Upper lobe of right lung (tissue), 1 donor: ENCODE results near the gene FILIP1L. TPM values are rescaled to one million over a fixed set of nuclear protein-coding genes. Genes with fewer than 3 reads are reported as not detected.
A peak's percentile ranks its signal among the peaks of the same experiment; 100 is the strongest.

Experiments
- ATAC-seq: fragments of 200-7000 bp; cut with Tn5 transposase; one replicate; pipeline ENCODE4 v1.9.1; 2020; ENCODE audit warnings: mild to moderate bottlenecking, moderate library complexity
- DNase-seq: peaks from one replicate; pipeline ENCODE4 v3.0.0-alpha.2; 2020
- H3K27ac ChIP-seq: fragments of 200-600 bp; one replicate; pipeline ENCODE4 v1.8.0; 2022
- H3K27me3 ChIP-seq: fragments of 200-600 bp; one replicate; pipeline ENCODE4 v1.8.0; 2022; ENCODE audit warnings: mild to moderate bottlenecking
- H3K36me3 ChIP-seq: fragments of 200-600 bp; one replicate; pipeline ENCODE4 v1.8.0; 2022
- H3K4me1 ChIP-seq: fragments of 200-600 bp; one replicate; pipeline ENCODE4 v1.8.0; 2022
- H3K4me3 ChIP-seq: fragments of 200-600 bp; one replicate; pipeline ENCODE4 v1.8.0; 2022; ENCODE audit warnings: mild to moderate bottlenecking
- H3K9me3 ChIP-seq: fragments of 200-600 bp; one replicate; pipeline ENCODE4 v1.8.0; 2022
- CTCF ChIP-seq: fragments of 200-600 bp; IDR thresholded peaks from one replicate; pipeline ENCODE4 v1.8.0; 2022; ENCODE audit warnings: antibody characterized with exemption
- intact Hi-C: fragments of 100-400 bp; cut with DNase I; formaldehyde crosslinking; loops from one replicate; pipeline ENCODE4 v1.11.0; 2022
- total RNA-seq: library from RNA; stranded (reverse); fragmentation: NEBNext Ultra II Directional; extraction: Animal tissue kit (Norgen Biotek cat#: 25700); gene quantifications from one replicate; pipeline ENCODE4 v1.2.1, GENCODE V29; 2021
- donor health status: DM: no; HTN: yes; CAD: no; lungs with severe emphysema.

FILIP1L gene
- total RNA-seq, 1 donor from 2014 or later = 43.2 TPM

GRCh38 chr3:100157685-100158084 is 43.4 kb upstream of the FILIP1L start:
- peaks cover 10% of the 10 kb centered on the region for H3K4me1 ChIP-seq
- intact Hi-C loops = no loop called here
- no peaks in the 10 kb centered on the region for H3K27me3 ChIP-seq
- no peak overlapping the region for H3K4me3 ChIP-seq
- ATAC-seq = no peak
- H3K27ac ChIP-seq = no peak overlapping the region
- DNase-seq = no peak
- H3K36me3 ChIP-seq = no peaks in the 10 kb centered on the region
- peaks cover 8% of the 10 kb centered on the region for H3K9me3 ChIP-seq
- TF ChIP-seq CTCF = no peak

GRCh38 chr3:100155590-100155989 is 41.3 kb upstream of the FILIP1L start:
- ATAC-seq = no peak
- peaks cover 10% of the 10 kb centered on the region for H3K4me1 ChIP-seq
- no peak for DNase-seq
- no peak for TF ChIP-seq CTCF
- no peak overlapping the region for H3K27ac ChIP-seq
- H3K9me3 ChIP-seq = peaks cover 8% of the 10 kb centered on the region
- H3K27me3 ChIP-seq = no peaks in the 10 kb centered on the region
- intact Hi-C loops = no loop called here
- H3K4me3 ChIP-seq = no peak overlapping the region
- H3K36me3 ChIP-seq = no peaks in the 10 kb centered on the region

GRCh38 chr3:100155128-100155527 is 40.8 kb upstream of the FILIP1L start:
- peaks cover 10% of the 10 kb centered on the region for H3K4me1 ChIP-seq
- ATAC-seq = no peak
- DNase-seq = no peak
- no peak overlapping the region for H3K27ac ChIP-seq
- no peak for TF ChIP-seq CTCF
- H3K27me3 ChIP-seq = no peaks in the 10 kb centered on the region
- no peaks in the 10 kb centered on the region for H3K36me3 ChIP-seq
- H3K9me3 ChIP-seq = peaks cover 8% of the 10 kb centered on the region
- intact Hi-C loops = no loop called here
- no peak overlapping the region for H3K4me3 ChIP-seq

- TF ChIP-seq CTCF = no peak
- peaks cover 5% of the 10 kb centered on the region for H3K4me1 ChIP-seq
- no peak overlapping the region for H3K27ac ChIP-seq
- peaks cover 8% of the 10 kb centered on the region for H3K9me3 ChIP-seq
- H3K27me3 ChIP-seq = no peaks in the 10 kb centered on the region
- DNase-seq = no peak
- no peaks in the 10 kb centered on the region for H3K36me3 ChIP-seq
- H3K4me3 ChIP-seq = no peak overlapping the region
- intact Hi-C loops = no loop called here
- no peak for ATAC-seq
Observed at GRCh38 chr3:100154171-100154570, 39.9 kb upstream of the FILIP1L start.

- no peak for ATAC-seq
- no peak for DNase-seq
- Histone ChIP-seq H3K4me3 (no peak overlapping the region), H3K9me3 (peaks cover 8% of the 10 kb centered on the region), H3K27ac (no peak overlapping the region), H3K27me3 (no peaks in the 10 kb centered on the region), H3K4me1 (no peaks in the 10 kb centered on the region), H3K36me3 (no peaks in the 10 kb centered on the region)
- TF ChIP-seq CTCF = no peak
- intact Hi-C loops = no loop called here
Observed at GRCh38 chr3:100151024-100151707, 36.9 kb upstream of the FILIP1L start.

GRCh38 chr3:100150473-100150872 is 36.2 kb upstream of the FILIP1L start:
- no peaks in the 10 kb centered on the region for H3K4me1 ChIP-seq
- ATAC-seq = no peak
- intact Hi-C loops = no loop called here
- H3K27me3 ChIP-seq = no peaks in the 10 kb centered on the region
- H3K9me3 ChIP-seq = peaks cover 6% of the 10 kb centered on the region
- TF ChIP-seq CTCF = no peak
- no peak overlapping the region for H3K4me3 ChIP-seq
- no peak for DNase-seq
- peak overlapping the region; percentile 38 for H3K27ac ChIP-seq
- no peaks in the 10 kb centered on the region for H3K36me3 ChIP-seq
